Right renal cortex interstitium (tissue), 3 donors: ENCODE data around the gene PHLPP1. TPM values are rescaled to one million over a fixed set of nuclear protein-coding genes. Genes with fewer than 3 reads are reported as not detected.

Experiments used
- DNase-seq, 3 donors: peaks; one replicate each; pipeline ENCODE4 v3.0.0-alpha.2; 2013; ENCODE audit warnings: low read depth in 3 of 3, low spot score in 2 of 3
- polyA plus RNA-seq, 3 donors: library from polyadenylated mRNA; unstranded; fragments of 120-200 nt; gene quantifications; one replicate each; pipeline ENCODE4 v1.2.1, GENCODE V29; 2013; ENCODE audit not compliant: insufficient read length in 3 of 3

Gene PHLPP1
- polyA plus RNA-seq, 3 donors = 18.3 to 20.8 (median 18.7) TPM

GRCh38 chr18:62769216-62769615, 53.9 kb downstream of the PHLPP1 start:
- no peak for DNase-seq

GRCh38 chr18:62771494-62772270, 56.3 kb downstream of the PHLPP1 start:
- DNase-seq = no peak

- no peak for DNase-seq
Measured at GRCh38 chr18:62772860-62773584, 57.7 kb downstream of the PHLPP1 start.

GRCh38 chr18:62773691-62774090, 58.4 kb downstream of the PHLPP1 start:
- DNase-seq = no peak

- no peak for DNase-seq
Measured at GRCh38 chr18:62776024-62776570, 60.8 kb downstream of the PHLPP1 start.

GRCh38 chr18:62777814-62778213, 62.5 kb downstream of the PHLPP1 start:
- no peak for DNase-seq

GRCh38 chr18:62778976-62779869, 63.9 kb downstream of the PHLPP1 start:
- DNase-seq = no peak

- DNase-seq = no peak
Measured at GRCh38 chr18:62781262-62781661, 65.9 kb downstream of the PHLPP1 start.

GRCh38 chr18:62781893-62782292, 66.6 kb downstream of the PHLPP1 start:
- DNase-seq = no peak

- no peak for DNase-seq
Measured at GRCh38 chr18:62784338-62784965, 69.1 kb downstream of the PHLPP1 start.

- no peak for DNase-seq
Measured at GRCh38 chr18:62784966-62785413, 69.6 kb downstream of the PHLPP1 start.

GRCh38 chr18:62786689-62787088, 71.3 kb downstream of the PHLPP1 start:
- DNase-seq = no peak

- no peak for DNase-seq
Measured at GRCh38 chr18:62788111-62788510, 72.8 kb downstream of the PHLPP1 start.

- DNase-seq = no peak
Measured at GRCh38 chr18:62788876-62789275, 73.5 kb downstream of the PHLPP1 start.

- DNase-seq = no peak
Measured at GRCh38 chr18:62790871-62791772, 75.8 kb downstream of the PHLPP1 start.

- no peak for DNase-seq
Measured at GRCh38 chr18:62792016-62792415, 76.7 kb downstream of the PHLPP1 start.

GRCh38 chr18:62795813-62796212, 80.5 kb downstream of the PHLPP1 start:
- DNase-seq = no peak

GRCh38 chr18:62796216-62796621, 80.9 kb downstream of the PHLPP1 start:
- no peak for DNase-seq

- DNase-seq = no peak
Measured at GRCh38 chr18:62797329-62797728, 82.0 kb downstream of the PHLPP1 start.
